Activated CD4-positive, alpha-beta T cell treated with anti-CD3 and anti-CD28 coated beads, Interleukin-2, amount 10 ng/mL, durations not matched to agents 24 days and 14 days (primary cell): ENCODE results near the gene NFKBIE. TPM values are rescaled to one million over a fixed set of nuclear protein-coding genes. Genes with fewer than 3 reads are reported as not detected.
A peak's percentile ranks its signal among the peaks of the same experiment; 100 is the strongest.

ENCODE experiments used
- DNase-seq: peaks from one replicate; pipeline ENCODE4 v3.0.0; 2022
- H3K27ac Mint-ChIP-seq: one replicate; pipeline ENCODE4 v1.8.0; 2022; ENCODE audit warnings: mild to moderate bottlenecking, mixed read lengths
- H3K27me3 Mint-ChIP-seq: one replicate; pipeline ENCODE4 v1.8.0; 2022; ENCODE audit warnings: mixed read lengths
- H3K36me3 Mint-ChIP-seq: one replicate; pipeline ENCODE4 v1.8.0; 2022; ENCODE audit warnings: low read depth, mild to moderate bottlenecking, mixed read lengths
- H3K4me1 Mint-ChIP-seq: one replicate; pipeline ENCODE4 v1.8.0; 2021; ENCODE audit warnings: mixed read lengths
- H3K4me3 Mint-ChIP-seq: one replicate; pipeline ENCODE4 v1.8.0; 2022; ENCODE audit warnings: mild to moderate bottlenecking, moderate library complexity, mixed read lengths
- H3K9me3 Mint-ChIP-seq: one replicate; pipeline ENCODE4 v1.8.0; 2021; ENCODE audit warnings: mixed read lengths
- intact Hi-C: fragments of 100-400 bp; cut with micrococcal nuclease; formaldehyde crosslinking; loops from one replicate; pipeline ENCODE4 v1.15.1; 2023
- total RNA-seq: library from RNA; stranded (reverse); gene quantifications from 2 replicates; pipeline ENCODE4 v1.2.3, GENCODE V29; 2022

The NFKBIE gene
- total RNA-seq, 1 donor from 2014 or later: 28.2 TPM

GRCh38 chr6:44254191-44255104 is 10.9 kb downstream of the NFKBIE start:
- peaks cover 66% of the 10 kb centered on the region for H3K4me1 Mint-ChIP-seq
- peaks cover 85% of the 10 kb centered on the region for H3K36me3 Mint-ChIP-seq
- H3K27ac Mint-ChIP-seq: peak overlapping the region; percentile 74
- DNase-seq: no peak
- intact Hi-C loops: loop anchor here (1.0 kb wide), 1 partner anchor 9 kb away; no protein-coding TSS in a partner anchor
- no peaks in the 10 kb centered on the region for H3K27me3 Mint-ChIP-seq
- H3K9me3 Mint-ChIP-seq: no peaks in the 10 kb centered on the region
- peak overlapping the region; percentile 94 for H3K4me3 Mint-ChIP-seq

GRCh38 chr6:44253307-44254101 is 11.8 kb downstream of the NFKBIE start:
- DNase-seq: peak; percentile 91
- no peaks in the 10 kb centered on the region for H3K9me3 Mint-ChIP-seq
- H3K4me3 Mint-ChIP-seq: peak overlapping the region; percentile 61

DNA sequence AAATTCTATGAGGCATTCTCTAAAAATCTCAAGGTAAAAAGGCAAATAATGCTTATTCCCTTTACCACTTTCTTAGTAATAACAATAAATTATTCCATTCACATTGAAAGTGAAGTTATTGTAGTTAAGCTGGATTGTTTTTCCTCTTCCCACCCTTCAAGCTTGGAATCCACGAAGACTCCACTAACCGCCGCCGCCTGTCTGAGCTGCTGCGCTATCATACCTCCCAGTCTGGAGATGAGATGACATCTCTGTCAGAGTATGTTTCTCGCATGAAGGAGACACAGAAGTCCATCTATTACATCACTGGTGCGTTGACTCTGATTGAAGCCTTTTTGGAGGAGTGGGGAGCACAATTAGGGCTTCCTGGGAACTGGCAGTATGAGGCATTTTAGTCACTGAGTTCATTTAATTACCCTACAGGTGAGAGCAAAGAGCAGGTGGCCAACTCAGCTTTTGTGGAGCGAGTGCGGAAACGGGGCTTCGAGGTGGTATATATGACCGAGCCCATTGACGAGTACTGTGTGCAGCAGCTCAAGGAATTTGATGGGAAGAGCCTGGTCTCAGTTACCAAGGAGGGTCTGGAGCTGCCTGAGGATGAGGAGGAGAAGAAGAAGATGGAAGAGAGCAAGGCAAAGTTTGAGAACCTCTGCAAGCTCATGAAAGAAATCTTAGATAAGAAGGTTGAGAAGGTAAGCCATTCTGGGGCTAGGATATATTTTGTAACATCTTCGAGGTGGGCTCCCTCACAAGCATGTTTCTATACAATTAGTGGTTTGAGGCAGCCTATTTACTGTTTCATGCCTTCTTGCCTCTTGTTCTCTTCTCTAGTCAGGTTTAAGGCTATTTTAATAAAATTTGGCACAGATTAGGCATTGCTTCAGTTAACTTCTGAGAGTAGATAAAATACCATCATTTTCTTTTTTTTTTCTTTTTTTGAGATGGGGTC is 13.5 kb downstream of the NFKBIE start:
- peaks cover 92% of the 10 kb centered on the region for H3K36me3 Mint-ChIP-seq
- H3K4me3 Mint-ChIP-seq: peak overlapping the region; percentile 57
- intact Hi-C loops: no loop called here
- H3K27ac Mint-ChIP-seq: peak overlapping the region; percentile 50
- H3K4me1 Mint-ChIP-seq: peaks cover 66% of the 10 kb centered on the region
- no peaks in the 10 kb centered on the region for H3K27me3 Mint-ChIP-seq
- H3K9me3 Mint-ChIP-seq: no peaks in the 10 kb centered on the region
- no peak for DNase-seq

More at GRCh38 chr6:44253307-44254101, 11.8 kb downstream of the NFKBIE start:
- no peaks in the 10 kb centered on the region for H3K27me3 Mint-ChIP-seq
- H3K27ac Mint-ChIP-seq: peak overlapping the region; percentile 69
- peaks cover 68% of the 10 kb centered on the region for H3K4me1 Mint-ChIP-seq
- peaks cover 87% of the 10 kb centered on the region for H3K36me3 Mint-ChIP-seq
- intact Hi-C loops: no loop called here

- intact Hi-C loops: no loop called here
- Mint-ChIP-seq H3K27ac (peak overlapping the region; percentile 17), H3K9me3 (no peaks in the 10 kb centered on the region), H3K27me3 (peaks cover 2% of the 10 kb centered on the region), H3K4me1 (peaks cover 60% of the 10 kb centered on the region), H3K4me3 (peak overlapping the region; percentile 92), H3K36me3 (peaks cover 87% of the 10 kb centered on the region)
- no peak for DNase-seq
These were observed 14.6 kb downstream of the NFKBIE start for GRCh38 chr6:44250718-44251123.

- H3K27me3 Mint-ChIP-seq: peaks cover 2% of the 10 kb centered on the region
- intact Hi-C loops: no loop called here
- DNase-seq: no peak
- H3K9me3 Mint-ChIP-seq: no peaks in the 10 kb centered on the region
- peaks cover 60% of the 10 kb centered on the region for H3K4me1 Mint-ChIP-seq
- H3K36me3 Mint-ChIP-seq: peaks cover 82% of the 10 kb centered on the region
- peak overlapping the region; percentile 45 for H3K27ac Mint-ChIP-seq
- H3K4me3 Mint-ChIP-seq: peak overlapping the region; percentile 92
These were observed 15.2 kb downstream of the NFKBIE start for GRCh38 chr6:44250067-44250717.

DNA sequence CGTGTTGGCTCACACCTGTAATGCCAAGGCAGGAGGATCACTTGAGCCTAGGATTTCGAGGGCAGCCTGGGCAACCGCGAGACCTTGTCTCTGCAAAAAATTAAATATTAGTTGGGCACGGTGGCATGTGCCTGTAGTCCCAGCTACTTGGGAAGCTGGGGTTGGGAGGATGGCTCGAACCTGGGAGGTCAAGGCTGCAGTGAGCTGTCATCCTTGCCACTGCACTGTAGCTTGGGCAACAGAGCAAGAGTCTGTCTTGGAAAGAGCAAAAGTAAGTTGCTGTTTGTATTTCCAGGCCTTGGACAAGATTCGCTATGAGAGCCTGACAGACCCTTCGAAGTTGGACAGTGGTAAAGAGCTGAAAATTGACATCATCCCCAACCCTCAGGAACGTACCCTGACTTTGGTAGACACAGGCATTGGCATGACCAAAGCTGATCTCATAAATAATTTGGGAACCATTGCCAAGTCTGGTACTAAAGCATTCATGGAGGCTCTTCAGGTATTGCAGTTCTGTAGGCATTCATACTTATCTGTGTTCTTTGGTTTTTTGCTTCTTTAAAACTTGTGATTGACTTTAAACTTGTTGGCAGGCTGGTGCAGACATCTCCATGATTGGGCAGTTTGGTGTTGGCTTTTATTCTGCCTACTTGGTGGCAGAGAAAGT is 16.1 kb downstream of the NFKBIE start:
- Mint-ChIP-seq H3K27me3 (peaks cover 2% of the 10 kb centered on the region), H3K27ac (peak overlapping the region; percentile 98), H3K4me1 (peaks cover 56% of the 10 kb centered on the region), H3K9me3 (no peaks in the 10 kb centered on the region), H3K4me3 (peak overlapping the region; percentile 92), H3K36me3 (peaks cover 73% of the 10 kb centered on the region)
- intact Hi-C loops: loop anchor here (10.0 kb wide), 1 partner anchor 674 kb away; the partner anchor contains the start of genes POLH and XPO5
- no peak for DNase-seq

GRCh38 chr6:44248579-44248978 is 16.8 kb downstream of the NFKBIE start:
- no peak for DNase-seq
- H3K27me3 Mint-ChIP-seq: peaks cover 2% of the 10 kb centered on the region
- H3K9me3 Mint-ChIP-seq: no peaks in the 10 kb centered on the region
- H3K4me1 Mint-ChIP-seq: peaks cover 53% of the 10 kb centered on the region
- peaks cover 67% of the 10 kb centered on the region for H3K36me3 Mint-ChIP-seq
- intact Hi-C loops: loop anchor here (10.0 kb wide), 1 partner anchor 674 kb away; the partner anchor contains the start of genes POLH and XPO5
- peak overlapping the region; percentile 92 for H3K4me3 Mint-ChIP-seq
- peak overlapping the region; percentile 98 for H3K27ac Mint-ChIP-seq

GRCh38 chr6:44247338-44248302 is 17.7 kb downstream of the NFKBIE start:
- Mint-ChIP-seq H3K27ac (peak overlapping the region; percentile 98), H3K36me3 (peaks cover 58% of the 10 kb centered on the region), H3K4me3 (peak overlapping the region; percentile 92), H3K9me3 (no peaks in the 10 kb centered on the region), H3K4me1 (peaks cover 43% of the 10 kb centered on the region), H3K27me3 (peaks cover 2% of the 10 kb centered on the region)
- intact Hi-C loops: loop anchor here (1.0 to 10.0 kb wide), 5 partner anchors 10 to 673 kb away; partner anchors contain the start of genes MRPL14, NFKBIE, POLH and SLC35B2
- DNase-seq: peak; percentile 94

DNA sequence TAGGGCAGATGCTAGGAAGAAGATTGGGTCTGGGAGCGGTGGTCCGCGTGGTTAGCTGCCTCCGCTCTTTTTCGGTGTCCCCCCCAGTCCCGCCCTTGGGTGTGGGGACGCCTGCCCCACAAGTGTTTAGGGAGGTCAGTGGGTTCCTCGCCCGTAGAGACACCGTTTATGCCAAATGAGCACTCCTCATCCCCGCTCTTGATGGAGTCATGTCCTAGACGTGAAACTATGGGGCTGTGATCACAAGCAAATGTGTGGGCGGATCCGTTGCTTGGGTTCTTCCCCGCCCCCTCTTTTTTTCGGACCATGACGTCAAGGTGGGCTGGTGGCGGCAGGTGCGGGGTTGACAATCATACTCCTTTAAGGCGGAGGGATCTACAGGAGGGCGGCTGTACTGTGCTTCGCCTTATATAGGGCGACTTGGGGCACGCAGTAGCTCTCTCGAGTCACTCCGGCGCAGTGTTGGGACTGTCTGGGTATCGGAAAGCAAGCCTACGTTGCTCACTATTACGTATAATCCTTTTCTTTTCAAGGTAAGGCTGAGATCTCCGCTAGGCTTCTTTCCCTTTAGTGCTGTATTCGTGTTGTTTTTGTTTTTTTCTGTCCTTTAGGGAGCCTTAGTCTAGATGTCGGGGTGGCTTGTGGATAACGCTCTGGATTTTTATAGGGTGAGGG is 18.6 kb downstream of the NFKBIE start, which contains the start of gene HSP90AB1:
Gene HSP90AB1, plus strand, starts transcription at position 439 of the 675 bp plus-strand sequence. CDS start 1,529 bp downstream, outside the sequence.
- H3K9me3 Mint-ChIP-seq: no peaks in the 10 kb centered on the region
- H3K4me1 Mint-ChIP-seq: peaks cover 40% of the 10 kb centered on the region
- H3K27me3 Mint-ChIP-seq: peaks cover 3% of the 10 kb centered on the region
- peaks cover 50% of the 10 kb centered on the region for H3K36me3 Mint-ChIP-seq
- peak; percentile 99 for DNase-seq
- intact Hi-C loops: loop anchor here (1.0 to 10.0 kb wide), 7 partner anchors 8 to 672 kb away; partner anchors contain the start of genes MRPL14, NFKBIE, POLH and SLC35B2
- H3K27ac Mint-ChIP-seq: peak within 1 kb of the TSS; percentile 98
- peak within 1 kb of the TSS; percentile 92 for H3K4me3 Mint-ChIP-seq

DNA sequence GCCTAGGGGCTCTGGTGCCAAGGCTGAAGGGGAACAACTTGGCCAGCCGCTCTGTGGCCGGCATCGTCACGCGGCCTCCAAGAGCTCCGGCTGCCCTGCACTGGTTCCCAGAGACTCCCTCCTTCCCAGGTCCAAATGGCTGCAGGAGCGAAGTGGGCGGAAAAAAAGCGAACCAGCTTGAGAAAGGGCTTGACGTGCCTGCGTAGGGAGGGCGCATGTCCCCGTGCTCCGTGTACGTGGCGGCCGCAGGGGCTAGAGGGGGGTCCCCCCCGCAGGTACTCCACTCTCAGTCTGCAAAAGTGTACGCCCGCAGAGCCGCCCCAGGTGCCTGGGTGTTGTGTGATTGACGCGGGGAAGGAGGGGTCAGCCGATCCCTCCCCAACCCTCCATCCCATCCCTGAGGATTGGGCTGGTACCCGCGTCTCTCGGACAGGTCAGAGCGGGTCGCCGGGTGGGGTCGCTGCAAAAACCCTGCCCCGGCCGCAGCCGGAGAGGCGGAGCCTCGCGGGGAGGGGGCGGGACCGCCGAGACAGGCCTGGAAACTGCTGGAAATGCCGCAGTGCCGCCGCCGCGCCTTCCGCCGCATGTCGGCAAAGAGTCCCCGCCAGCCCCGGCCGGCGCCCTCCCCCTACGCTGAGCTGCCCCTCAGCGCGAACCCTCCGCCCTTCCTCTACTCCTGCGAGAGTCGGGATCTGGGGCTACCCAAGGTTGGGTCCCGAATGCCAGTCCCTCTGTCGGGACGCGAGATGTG is 19.3 kb downstream of the NFKBIE start:
- peak overlapping the region; percentile 92 for H3K4me3 Mint-ChIP-seq
- no peaks in the 10 kb centered on the region for H3K9me3 Mint-ChIP-seq
- H3K4me1 Mint-ChIP-seq: peaks cover 36% of the 10 kb centered on the region
- H3K36me3 Mint-ChIP-seq: peaks cover 43% of the 10 kb centered on the region
- H3K27ac Mint-ChIP-seq: peak overlapping the region; percentile 98
- H3K27me3 Mint-ChIP-seq: peaks cover 3% of the 10 kb centered on the region
- intact Hi-C loops: loop anchor here (1.0 to 10.0 kb wide), 5 partner anchors 8 to 671 kb away; partner anchors contain the start of genes MRPL14, POLH, TMEM63B and VEGFA
- peak; percentile 96 for DNase-seq
